ENCODE data around the gene TOP3A.
A peak's percentile ranks its signal among the peaks of the same experiment; 100 is the strongest.

TOP3A gene

DNA sequence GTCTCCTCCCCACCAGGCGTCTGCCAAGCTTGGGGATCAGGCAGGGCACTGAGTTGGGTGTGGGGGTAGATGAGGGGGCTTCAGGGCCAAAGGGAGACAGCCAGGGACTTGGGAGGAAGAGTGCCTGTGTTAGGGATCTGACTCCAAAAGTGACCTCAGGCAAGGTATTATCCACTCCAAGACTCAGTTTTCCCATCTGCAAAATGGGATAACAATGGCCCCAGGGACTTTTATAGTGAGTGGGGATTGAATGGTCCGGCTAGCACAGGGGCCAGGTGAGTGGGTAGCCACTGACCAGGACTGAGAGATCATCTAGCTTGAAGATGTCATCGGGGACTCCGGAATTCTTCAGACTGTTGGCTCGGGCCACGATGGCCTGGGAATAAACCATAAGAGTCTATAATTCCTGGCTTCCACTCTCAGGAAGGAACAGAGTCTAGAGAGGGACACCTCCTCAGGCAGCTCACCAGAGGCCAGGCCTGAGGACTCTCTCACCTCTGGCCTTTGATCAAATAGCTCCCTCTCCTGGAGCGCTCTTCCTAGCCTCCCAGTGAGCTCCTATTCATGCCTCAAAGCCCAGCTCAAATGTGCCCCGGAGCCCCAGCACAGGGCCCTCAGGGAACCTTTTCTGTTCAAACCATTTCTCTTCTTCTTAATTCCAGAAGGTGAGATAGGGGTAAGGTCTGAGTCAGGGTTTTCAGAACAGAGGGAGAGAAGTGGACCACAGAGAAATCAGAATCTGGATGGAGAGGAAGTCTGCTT, 59.7 kb downstream of the TOP3A start:
- DNase-seq (ENCODE audit: low read depth in 3 of 3) = no peak

- DNase-seq (ENCODE audit: low read depth in 3 of 3) = no peak
Measured at GRCh38 chr17:18253947-18254821, 60.6 kb downstream of the TOP3A start.

- DNase-seq (ENCODE audit: low read depth in 3 of 3) = no peak
Measured at GRCh38 chr17:18253187-18253884, 61.5 kb downstream of the TOP3A start.

- no peak for DNase-seq (ENCODE audit: low read depth in 3 of 3)
Measured at GRCh38 chr17:18252160-18252559, 62.6 kb downstream of the TOP3A start.

DNA sequence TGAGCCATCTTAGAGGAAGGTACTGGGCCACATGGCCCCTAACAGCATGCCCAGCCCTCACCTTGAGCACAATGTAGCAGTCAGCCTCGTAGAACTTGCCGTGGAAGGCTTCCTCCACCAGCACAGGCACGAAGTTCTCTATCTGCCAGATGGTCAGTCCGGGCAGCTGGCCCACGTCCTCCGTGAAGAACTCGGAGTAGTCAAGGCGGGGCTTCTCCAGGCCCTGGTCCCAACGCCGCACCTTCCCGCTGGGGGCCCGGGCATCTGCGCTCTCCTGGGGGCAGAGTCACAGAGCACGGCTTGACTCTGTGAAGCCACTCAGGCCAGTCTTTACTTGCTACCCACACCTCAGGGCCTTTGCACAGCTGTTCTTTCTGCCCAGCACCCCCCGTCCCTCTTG, 63.6 kb downstream of the TOP3A start:
- no peak for DNase-seq (ENCODE audit: low read depth in 3 of 3)

- DNase-seq (ENCODE audit: low read depth in 3 of 3) = no peak
Measured at GRCh38 chr17:18250708-18251107, 64.1 kb downstream of the TOP3A start.

DNA sequence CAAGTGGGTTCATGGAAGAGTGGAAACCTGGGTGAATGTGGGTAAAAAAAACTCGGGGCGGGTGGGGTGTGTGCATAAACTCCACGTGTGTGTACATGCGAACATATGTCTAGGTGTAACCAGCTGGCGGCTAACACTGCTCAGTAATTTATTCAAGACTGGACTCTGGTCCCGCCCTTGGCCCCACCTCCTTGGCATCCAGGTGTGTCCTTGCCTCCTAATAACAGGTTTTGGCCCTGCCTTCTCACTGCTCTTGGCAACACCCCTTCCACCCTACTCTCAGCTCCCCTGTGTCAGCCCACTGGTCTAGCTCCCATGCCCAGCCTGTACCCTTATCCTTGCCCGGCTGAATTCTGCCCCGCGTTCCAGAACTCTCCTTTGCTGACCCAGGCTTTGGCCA, 64.5 kb downstream of the TOP3A start:
- DNase-seq (ENCODE audit: low read depth in 3 of 3) = no peak

GRCh38 chr17:18248811-18249210, 66.0 kb downstream of the TOP3A start:
- DNase-seq (ENCODE audit: low read depth in 3 of 3) = no peak

- peak; percentile 28 to 40 (median 32) for DNase-seq (ENCODE audit: low read depth in 3 of 3)
Measured at GRCh38 chr17:18248300-18248731, 66.5 kb downstream of the TOP3A start.

GRCh38 chr17:18247613-18248001, 67.2 kb downstream of the TOP3A start:
- no peak for DNase-seq (ENCODE audit: low read depth in 3 of 3)

DNA sequence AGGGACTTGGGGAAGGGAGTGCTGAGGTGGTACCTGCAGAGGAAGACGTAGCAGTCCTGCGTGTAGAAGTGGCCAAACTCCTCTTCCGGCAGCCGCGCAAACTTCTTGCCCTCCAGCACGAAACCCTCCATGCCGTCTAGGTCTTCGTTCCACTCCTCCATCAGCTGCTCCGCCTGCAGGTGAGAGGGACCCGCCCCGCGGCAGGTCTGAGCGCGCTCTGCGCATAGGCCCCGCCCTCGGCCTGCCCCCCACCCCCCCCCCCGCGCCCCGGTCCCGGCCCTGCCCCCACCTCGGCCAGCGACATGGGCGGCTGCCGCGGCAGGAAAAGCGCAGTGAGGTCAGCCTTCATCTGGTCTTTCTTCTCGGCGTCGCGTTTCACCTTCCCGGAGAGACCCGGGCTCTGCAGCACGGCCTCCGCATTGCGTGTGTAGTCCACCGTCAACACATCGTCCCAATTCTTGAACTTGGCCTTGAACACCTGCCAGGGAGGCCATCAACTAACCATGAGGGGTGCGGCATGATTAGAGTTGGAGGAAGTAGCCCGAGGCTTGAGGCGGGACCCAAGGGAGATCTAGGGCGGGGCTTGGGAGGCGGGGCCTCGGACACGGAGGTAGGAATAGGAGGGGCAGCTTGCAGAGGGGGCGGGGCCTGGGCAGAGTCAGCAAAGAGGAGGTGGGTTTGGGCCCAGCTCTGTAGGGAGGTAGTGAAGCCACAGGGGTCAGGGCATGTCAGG, 67.7 kb downstream of the TOP3A start:
- DNase-seq (ENCODE audit: low read depth in 3 of 3) = peak in 1 of 3 experiments; percentile 20

GRCh38 chr17:18246109-18246725, 68.6 kb downstream of the TOP3A start:
- no peak for DNase-seq (ENCODE audit: low read depth in 3 of 3)

- no peak for DNase-seq (ENCODE audit: low read depth in 3 of 3)
Measured at GRCh38 chr17:18245038-18245776, 69.6 kb downstream of the TOP3A start.

- no peak for DNase-seq (ENCODE audit: low read depth in 3 of 3)
Measured at GRCh38 chr17:18241229-18241871, 73.4 kb downstream of the TOP3A start.

GRCh38 chr17:18240449-18240848, 74.3 kb downstream of the TOP3A start:
- no peak for DNase-seq (ENCODE audit: low read depth in 3 of 3)

- DNase-seq (ENCODE audit: low read depth in 3 of 3) = no peak
Measured at GRCh38 chr17:18238299-18238698, 76.5 kb downstream of the TOP3A start.

DNA sequence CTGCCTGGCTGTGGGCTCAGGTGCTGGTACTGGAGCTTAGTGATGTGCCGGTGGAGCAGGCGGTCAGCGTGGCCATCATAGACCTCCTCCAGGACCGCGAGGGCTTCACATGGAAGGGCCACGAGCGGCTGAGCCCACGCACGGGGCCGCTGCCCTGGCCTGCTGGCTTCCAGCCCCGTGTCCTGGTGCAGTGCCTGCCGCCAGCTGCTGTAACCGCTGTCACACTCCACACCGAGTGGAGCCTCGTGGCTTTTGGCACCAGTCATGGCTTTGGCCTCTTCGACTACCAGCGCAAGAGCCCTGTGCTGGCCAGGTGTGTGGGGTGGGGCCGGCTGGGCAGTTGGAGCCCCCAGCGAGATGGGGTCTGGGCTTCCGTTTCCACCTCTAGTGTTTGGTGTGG, 77.3 kb downstream of the TOP3A start:
- DNase-seq (ENCODE audit: low read depth in 3 of 3) = no peak

DNA sequence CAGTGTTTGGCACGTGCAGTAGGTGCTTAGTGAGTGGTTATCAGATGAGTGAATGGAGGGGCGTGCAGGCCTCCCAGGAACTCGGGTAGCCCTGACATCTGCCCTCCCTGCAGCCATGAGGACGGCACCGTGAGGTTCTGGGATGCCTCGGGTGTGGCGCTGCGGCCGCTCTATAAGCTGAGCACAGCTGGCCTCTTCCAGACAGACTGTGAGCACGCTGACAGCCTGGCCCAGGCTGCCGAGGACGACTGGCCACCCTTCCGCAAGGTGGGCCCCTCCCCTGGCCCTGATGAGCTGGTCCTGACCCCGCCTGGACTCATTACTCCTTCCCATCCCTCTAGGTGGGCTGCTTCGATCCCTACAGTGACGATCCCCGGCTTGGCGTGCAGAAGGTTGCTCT, 78.3 kb downstream of the TOP3A start:
- no peak for DNase-seq (ENCODE audit: low read depth in 3 of 3)

DNA sequence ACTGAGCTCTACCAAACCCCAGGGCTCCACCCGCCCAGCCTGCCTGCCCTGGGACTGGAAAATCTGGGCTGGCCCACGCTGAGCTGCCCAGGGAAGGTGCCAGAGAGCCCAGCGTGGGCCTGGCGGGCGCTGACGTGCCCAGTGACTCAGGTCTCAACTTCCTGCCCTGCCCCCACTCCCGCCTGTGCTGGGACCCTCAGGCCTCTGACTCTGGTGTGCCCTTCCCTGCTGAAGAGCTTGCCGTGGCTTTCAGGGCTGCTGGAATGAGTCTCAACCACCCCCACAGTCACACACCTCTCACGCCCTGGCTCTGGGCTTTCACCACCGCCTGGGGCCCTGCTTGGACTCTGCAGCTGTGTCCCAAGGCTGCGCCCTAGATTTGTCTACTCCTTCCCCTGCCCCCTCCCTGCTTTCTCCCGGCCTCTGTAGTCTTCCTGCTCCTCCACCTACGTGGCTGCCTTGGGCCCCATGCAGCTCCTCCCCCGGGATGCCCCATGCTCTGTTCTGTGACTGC, 79.0 kb downstream of the TOP3A start:
- no peak for DNase-seq (ENCODE audit: low read depth in 3 of 3)
